Endodermal cell (in vitro differentiated cells): ENCODE data around the gene SEMG2. TPM values are rescaled to one million over a fixed set of nuclear protein-coding genes. Genes with fewer than 3 reads are reported as not detected.

Source experiments
- DNase-seq: peaks from one replicate; pipeline ENCODE4 v3.0.0-alpha.2; 2017
- H3K27ac ChIP-seq: 2 replicates; pipeline ENCODE4 v1.5.1; 2013; ENCODE audit warnings: mild to moderate bottlenecking, low read depth, low read length, moderate library complexity
- H3K27me3 ChIP-seq: 2 replicates; pipeline ENCODE4 v1.6.1; 2013; ENCODE audit warnings: mild to moderate bottlenecking, low read length, moderate library complexity; ENCODE audit not compliant: insufficient read depth, control insufficient read depth, poor library complexity, severe bottlenecking
- H3K36me3 ChIP-seq: 2 replicates; pipeline ENCODE4 v1.7.0; 2013; ENCODE audit warnings: mild to moderate bottlenecking, low read length, moderate library complexity; ENCODE audit not compliant: control insufficient read depth, insufficient read depth
- H3K4me1 ChIP-seq: one replicate; pipeline ENCODE4 v1.7.0; 2013; ENCODE audit warnings: low read length; ENCODE audit not compliant: control insufficient read depth, insufficient read depth
- H3K4me3 ChIP-seq: 2 replicates; pipeline ENCODE4 v1.5.1; 2013; ENCODE audit warnings: mild to moderate bottlenecking, low read length, moderate library complexity
- H3K9ac ChIP-seq: 2 replicates; pipeline ENCODE4 v1.6.1; 2013; ENCODE audit warnings: mild to moderate bottlenecking, low read length, moderate library complexity; ENCODE audit not compliant: poor library complexity, severe bottlenecking; ENCODE audit errors: extremely low read depth
- H3K9me3 ChIP-seq: 2 replicates; pipeline ENCODE4 v1.6.1; 2013; ENCODE audit warnings: mild to moderate bottlenecking, low read length, moderate library complexity; ENCODE audit not compliant: control insufficient read depth
- H3K27ac Mint-ChIP-seq: 2 replicates; pipeline ENCODE4 v1.8.0; 2020; ENCODE audit warnings: mixed read lengths
- H3K27me3 Mint-ChIP-seq: 2 replicates; pipeline ENCODE4 v1.8.0; 2021; ENCODE audit warnings: mild to moderate bottlenecking, mixed read lengths; ENCODE audit not compliant: insufficient read depth
- H3K36me3 Mint-ChIP-seq: 2 replicates; pipeline ENCODE4 v1.8.0; 2020; ENCODE audit warnings: low read depth, mixed read lengths
- H3K4me1 Mint-ChIP-seq: 2 replicates; pipeline ENCODE4 v1.8.0; 2020; ENCODE audit warnings: mixed read lengths
- H3K4me3 Mint-ChIP-seq: 2 replicates; pipeline ENCODE4 v1.8.0; 2020; ENCODE audit warnings: mild to moderate bottlenecking, moderate library complexity, mixed read lengths
- H3K9me3 Mint-ChIP-seq: 2 replicates; pipeline ENCODE4 v1.8.0; 2020; ENCODE audit warnings: mild to moderate bottlenecking, mixed read lengths
- WGBS, 2 experiments: methylation state at CpG; one replicate each; pipeline versions ENCODE4 v1.1.5 to v1.1.7; 2013; ENCODE audit warnings: missing lambda C conversion rate in 2 of 2, mixed read lengths in 1 of 2; ENCODE audit not compliant: insufficient coverage in 1 of 2, insufficient read length in 1 of 2; 5-methylcytosine and 5-hydroxymethylcytosine counted together
- total RNA-seq, 2 donors: library from RNA; stranded (reverse); fragmentation: NEBNext Ultra II Directional in 1 of 2; extraction: Animal tissue kit (Norgen Biotek cat#: 25700) in 1 of 2; gene quantifications; 2 replicates in 1 of 2; 3 replicates in 1 of 2; pipeline ENCODE4 v1.2.1, GENCODE V29; 2021
- TF ChIP-seq, protein P1 (sequence below): fragments of 200-600 bp; sonication (generic); conservative IDR thresholded peaks from 2 replicates; pipeline ENCODE4 v1.5.0; 2021; ENCODE audit warnings: antibody characterized with exemption, mild to moderate bottlenecking

The SEMG2 gene
- total RNA-seq, 2 donors from 2014 or later = not detected

DNA sequence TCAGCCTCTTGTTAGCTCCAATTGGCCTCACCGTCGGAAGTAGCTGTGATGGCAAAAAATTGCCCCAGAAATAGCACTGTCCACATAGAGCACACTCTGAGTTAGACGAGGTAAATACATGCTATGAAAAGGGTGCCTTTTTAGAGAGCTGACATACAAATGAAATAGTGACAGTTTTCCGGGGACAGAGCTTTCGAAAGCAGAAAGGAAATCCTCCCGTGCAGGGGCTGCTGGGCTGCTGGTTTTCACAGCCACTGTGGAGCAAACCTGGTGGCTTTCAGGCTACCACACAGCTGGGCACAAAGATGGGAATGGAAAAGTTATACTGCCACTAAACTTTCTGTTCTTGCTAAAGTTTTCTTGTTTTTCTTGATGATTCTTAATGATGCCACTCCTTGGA is 24.9 kb downstream of the SEMG2 start:
- Mint-ChIP-seq H3K36me3 (no peaks in the 10 kb centered on the region), H3K4me3 (no peak overlapping the region), H3K27ac (no peak overlapping the region), H3K9me3 (no peaks in the 10 kb centered on the region), H3K4me1 (no peaks in the 10 kb centered on the region), H3K27me3 (peaks cover 33% of the 10 kb centered on the region)
- Histone ChIP-seq H3K4me1 (no peaks in the 10 kb centered on the region), H3K9me3 (no peaks in the 10 kb centered on the region), H3K4me3 (no peak overlapping the region), H3K9ac (no peak overlapping the region), H3K36me3 (no peaks in the 10 kb centered on the region), H3K27me3 (peaks cover 63% of the 10 kb centered on the region), H3K27ac (no peak overlapping the region)
- WGBS, 2 experiments = 75 to 81% methylated on average over 5 to 6 of the region's 6 CpGs
- TF ChIP-seq, protein P1, sequence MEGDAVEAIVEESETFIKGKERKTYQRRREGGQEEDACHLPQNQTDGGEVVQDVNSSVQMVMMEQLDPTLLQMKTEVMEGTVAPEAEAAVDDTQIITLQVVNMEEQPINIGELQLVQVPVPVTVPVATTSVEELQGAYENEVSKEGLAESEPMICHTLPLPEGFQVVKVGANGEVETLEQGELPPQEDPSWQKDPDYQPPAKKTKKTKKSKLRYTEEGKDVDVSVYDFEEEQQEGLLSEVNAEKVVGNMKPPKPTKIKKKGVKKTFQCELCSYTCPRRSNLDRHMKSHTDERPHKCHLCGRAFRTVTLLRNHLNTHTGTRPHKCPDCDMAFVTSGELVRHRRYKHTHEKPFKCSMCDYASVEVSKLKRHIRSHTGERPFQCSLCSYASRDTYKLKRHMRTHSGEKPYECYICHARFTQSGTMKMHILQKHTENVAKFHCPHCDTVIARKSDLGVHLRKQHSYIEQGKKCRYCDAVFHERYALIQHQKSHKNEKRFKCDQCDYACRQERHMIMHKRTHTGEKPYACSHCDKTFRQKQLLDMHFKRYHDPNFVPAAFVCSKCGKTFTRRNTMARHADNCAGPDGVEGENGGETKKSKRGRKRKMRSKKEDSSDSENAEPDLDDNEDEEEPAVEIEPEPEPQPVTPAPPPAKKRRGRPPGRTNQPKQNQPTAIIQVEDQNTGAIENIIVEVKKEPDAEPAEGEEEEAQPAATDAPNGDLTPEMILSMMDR = no peak
- DNase-seq = no peak

DNA sequence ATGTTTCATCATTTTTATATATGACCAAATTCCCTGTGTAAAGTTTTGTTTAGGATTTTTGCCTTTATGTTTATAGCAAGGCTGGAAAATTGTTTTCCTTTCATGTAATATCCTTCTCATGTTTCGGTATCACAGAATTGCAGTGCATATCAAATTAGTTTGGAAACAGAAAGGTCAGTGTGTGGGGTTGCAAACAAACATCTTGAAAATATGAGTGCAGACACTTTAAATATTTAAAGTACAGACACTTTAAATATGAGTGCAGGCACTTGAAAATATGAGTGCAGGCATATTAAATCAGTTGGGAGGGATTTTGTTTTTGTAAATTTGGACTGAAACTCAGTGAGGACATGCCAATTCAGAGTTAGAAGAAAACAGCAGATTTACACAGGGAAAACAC is 26.7 kb downstream of the SEMG2 start:
- no peak for DNase-seq
- no peak overlapping the region for H3K27ac ChIP-seq
- 88% methylated on average over 1 of the region's 1 CpG; no CpG with 5 or more reads in 1 of the 2 experiments for WGBS, 2 experiments
- H3K27me3 ChIP-seq = peaks cover 48% of the 10 kb centered on the region
- Mint-ChIP-seq H3K4me3 (no peak overlapping the region), H3K27me3 (peaks cover 32% of the 10 kb centered on the region), H3K9me3 (no peaks in the 10 kb centered on the region), H3K4me1 (peaks cover 3% of the 10 kb centered on the region), H3K36me3 (no peaks in the 10 kb centered on the region), H3K27ac (no peak overlapping the region)
- no peaks in the 10 kb centered on the region for H3K36me3 ChIP-seq
- H3K4me1 ChIP-seq = no peaks in the 10 kb centered on the region
- no peaks in the 10 kb centered on the region for H3K9me3 ChIP-seq
- TF ChIP-seq, protein P1 = no peak
- H3K4me3 ChIP-seq = no peak overlapping the region
- H3K9ac ChIP-seq = no peak overlapping the region

DNA sequence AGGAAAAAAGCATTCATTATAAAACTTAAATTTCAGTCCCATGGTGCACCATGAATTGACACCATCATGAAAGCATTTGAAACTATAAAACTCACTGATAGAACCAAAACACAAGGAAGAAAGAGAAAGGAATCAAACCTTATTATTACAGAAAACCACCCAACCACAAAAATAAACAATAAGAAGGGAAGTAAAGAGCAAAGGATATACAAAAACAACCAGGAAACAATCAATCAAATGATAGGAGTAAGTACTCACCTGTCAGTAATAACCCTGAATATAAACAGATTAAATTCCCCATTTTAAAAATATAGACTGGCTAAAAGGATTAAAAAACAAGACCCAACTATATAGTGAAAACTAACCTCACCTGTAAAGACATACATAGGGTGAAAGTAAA is 27.4 kb downstream of the SEMG2 start:
- Mint-ChIP-seq H3K4me1 (peaks cover 3% of the 10 kb centered on the region), H3K4me3 (no peak overlapping the region), H3K27ac (no peak overlapping the region), H3K9me3 (no peaks in the 10 kb centered on the region), H3K36me3 (no peaks in the 10 kb centered on the region), H3K27me3 (peaks cover 31% of the 10 kb centered on the region)
- no peaks in the 10 kb centered on the region for H3K4me1 ChIP-seq
- H3K9me3 ChIP-seq = no peaks in the 10 kb centered on the region
- H3K27ac ChIP-seq = no peak overlapping the region
- DNase-seq = no peak
- no peak overlapping the region for H3K4me3 ChIP-seq
- TF ChIP-seq, protein P1 = no peak
- H3K36me3 ChIP-seq = no peaks in the 10 kb centered on the region
- H3K27me3 ChIP-seq = peaks cover 43% of the 10 kb centered on the region
- H3K9ac ChIP-seq = no peak overlapping the region
